GM19025 (cell line): ENCODE results near the gene PCGF1.
A peak's percentile ranks its signal among the peaks of the same experiment; 100 is the strongest.
"Not testable (repeated sequence)": the region's sequence is repeated elsewhere in the genome, so short reads cannot be mapped to it uniquely, and the experiment has no call there.

Source experiments
- ATAC-seq: cut with Tn5 transposase; IDR thresholded peaks from one replicate; pipeline ENCODE4 v1.9.1; 2021; ENCODE audit warnings: mild to moderate bottlenecking, low read depth, moderate library complexity; ENCODE audit not compliant: unreplicated experiment

PCGF1 gene

DNA sequence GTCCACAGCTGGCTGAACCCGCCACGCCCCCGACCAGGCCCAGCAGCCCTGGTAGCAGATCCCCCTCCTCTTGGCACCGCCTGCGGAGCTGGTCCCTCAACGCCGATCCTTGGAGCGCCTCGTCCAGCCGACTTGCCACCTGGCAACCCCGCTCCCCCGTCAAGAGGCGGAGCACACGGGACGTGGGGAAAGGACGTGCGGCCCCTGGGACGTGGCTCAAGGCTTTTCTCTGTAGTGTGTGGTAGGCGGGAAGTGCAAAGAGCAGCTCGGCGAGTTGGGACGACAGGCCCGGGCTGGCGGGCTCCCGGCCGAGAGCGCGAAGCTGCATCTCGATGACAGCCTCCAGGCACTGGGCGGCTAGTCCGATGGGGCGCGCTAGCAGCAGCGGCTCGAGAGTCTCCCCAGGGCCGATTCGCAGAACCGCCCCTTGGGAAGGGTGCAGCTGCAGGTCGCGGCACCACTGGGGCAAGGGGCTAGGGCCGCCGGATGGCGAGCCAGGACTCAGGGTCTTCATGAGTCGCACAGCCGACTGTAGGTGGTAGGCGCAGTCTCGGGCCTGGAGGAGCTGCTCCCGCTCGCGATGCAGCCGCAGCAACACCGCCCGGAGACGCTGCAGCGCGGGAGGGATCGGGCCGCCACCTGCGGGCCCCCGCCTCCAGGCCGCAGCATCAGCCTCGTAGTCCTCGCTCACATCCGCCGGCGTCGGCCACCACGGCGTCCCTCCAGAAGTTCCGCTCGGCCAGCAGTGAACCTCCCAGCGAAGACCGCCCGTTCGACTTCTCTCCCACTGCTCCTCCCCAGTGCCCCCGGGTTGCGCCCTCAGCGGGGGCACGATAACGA is 25.3 kb downstream of the PCGF1 start:
- peak; percentile 36 for ATAC-seq

- ATAC-seq, result no peak
Observed at GRCh38 chr2:74481431-74481830, 26.1 kb downstream of the PCGF1 start.

DNA sequence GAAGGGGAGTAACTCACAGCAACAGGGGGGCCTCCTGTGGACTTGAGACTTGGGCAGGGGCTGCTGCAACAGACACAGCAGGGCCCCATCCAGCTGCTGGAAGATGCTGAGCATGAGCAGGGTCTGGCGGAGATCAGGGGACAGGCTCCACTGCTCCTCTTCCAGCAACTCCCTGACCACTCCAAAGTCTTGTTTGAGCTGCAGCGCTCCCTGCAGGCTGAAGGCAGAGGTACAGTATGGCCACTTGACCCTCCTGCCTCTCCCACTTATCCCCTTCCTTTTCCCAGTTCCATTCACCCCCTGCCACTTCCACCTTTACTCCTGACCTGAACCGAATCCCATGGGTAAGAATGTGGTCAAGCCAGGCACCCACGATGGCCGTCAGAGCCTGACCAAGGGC is 32.6 kb downstream of the PCGF1 start:
- no peak for ATAC-seq

DNA sequence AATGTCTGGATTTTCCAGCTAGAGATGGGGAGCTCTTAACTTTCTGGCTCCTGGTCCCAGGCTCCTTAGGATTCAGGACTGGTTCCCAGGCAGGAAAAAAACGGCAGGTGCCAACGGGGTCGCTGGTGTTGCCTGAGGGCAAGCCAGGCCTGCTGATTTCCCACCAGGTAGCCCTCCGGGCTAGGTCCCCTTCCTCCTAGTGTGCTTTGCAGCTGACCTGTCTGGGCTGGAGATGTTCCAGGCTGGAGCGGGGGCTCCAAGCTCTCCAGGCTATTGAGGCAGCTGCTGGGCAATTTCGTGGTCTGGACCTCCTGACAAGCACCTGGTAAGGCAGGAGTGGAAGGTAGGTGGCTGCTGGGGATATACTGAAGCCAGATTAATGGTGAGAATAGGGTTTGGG is 33.0 kb downstream of the PCGF1 start:
- ATAC-seq, result no peak

GRCh38 chr2:74472945-74473258 is 34.6 kb downstream of the PCGF1 start:
- no peak for ATAC-seq

DNA sequence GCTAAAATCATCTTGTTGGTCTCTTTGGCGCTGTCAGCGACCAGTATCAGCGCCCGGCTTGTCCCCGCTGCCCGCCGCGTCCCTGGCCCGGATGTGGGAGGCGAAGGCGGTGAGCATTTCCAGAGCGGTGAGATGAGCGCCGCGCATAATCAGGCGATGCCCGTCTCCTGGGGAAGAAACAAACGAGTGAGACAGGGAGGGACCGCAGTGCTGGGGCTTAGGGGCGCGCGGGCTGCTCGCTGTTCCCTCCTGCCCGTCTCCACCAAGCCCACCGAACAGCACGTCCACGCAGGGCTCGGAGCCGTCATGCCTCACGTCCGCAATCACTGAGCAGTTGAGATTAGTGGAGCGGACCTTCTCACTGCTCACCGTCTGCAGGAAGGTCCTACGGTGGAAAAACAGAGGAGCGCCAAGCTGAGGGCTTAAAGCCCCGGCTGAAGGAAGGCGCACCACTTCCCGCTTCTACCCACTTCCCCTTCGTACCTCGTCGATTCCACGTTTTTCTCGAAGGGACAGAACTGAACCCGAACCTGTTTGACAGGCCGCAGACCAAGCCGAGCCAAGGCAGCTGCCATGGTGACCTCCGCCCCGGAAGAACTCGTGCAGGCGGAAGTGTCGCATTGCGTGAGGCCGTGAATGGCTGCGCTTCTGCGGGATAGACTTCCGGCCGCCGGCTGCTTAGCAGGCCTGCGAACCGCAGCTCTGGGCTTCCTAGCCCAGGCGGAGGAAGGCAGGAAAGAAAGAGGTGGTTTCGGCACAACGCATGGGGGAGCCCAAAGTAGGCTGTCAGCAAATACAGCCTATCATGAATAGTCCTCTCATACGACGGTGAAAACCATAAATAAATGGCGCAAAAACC is 35.2 kb downstream of the PCGF1 start, which contains the start of gene MRPL53:
Gene MRPL53, minus strand, starts transcription at position 595 of the 859 bp plus-strand sequence. Its CDS starts 20 bp downstream, at position 575.
- ATAC-seq, result peak; percentile 79

DNA sequence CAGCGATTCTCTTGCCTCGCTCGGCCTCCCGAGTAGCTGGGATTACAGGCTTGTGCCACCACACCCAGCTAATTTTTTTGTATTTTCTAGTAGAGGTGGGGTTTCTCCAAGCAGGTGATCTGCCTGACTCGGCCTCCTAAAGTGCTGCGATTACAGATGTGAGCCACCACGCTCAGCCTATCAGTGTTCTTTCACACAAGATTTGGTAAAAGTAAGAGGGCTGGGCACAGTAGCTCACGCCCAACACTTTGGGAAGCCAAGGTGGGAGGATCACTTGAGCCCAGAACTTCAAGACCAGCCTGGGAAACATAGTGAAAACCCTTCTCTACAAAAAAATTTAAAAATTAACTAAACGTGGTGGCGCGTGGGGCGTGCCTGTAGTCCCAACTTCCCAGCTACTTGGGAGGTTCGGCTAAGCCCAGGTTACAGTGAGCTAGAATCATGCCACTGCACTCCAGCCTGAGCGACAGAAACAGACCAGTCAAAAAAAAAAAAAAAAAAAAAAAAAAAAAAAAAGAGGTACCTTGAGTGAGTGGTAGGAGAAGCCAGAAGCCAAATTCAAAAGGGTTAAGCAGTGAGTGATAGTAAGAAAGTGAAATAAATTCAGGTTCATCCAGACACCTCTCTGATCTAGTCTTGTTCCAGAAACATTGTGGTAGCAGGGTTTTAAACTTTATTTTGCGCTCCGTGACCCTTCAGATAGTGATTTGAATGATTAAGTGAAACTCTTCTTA is 36.0 kb downstream of the PCGF1 start:
- no peak for ATAC-seq

- ATAC-seq, result not testable (repeated sequence)
Observed at GRCh38 chr2:74470742-74471141, 36.8 kb downstream of the PCGF1 start.

DNA sequence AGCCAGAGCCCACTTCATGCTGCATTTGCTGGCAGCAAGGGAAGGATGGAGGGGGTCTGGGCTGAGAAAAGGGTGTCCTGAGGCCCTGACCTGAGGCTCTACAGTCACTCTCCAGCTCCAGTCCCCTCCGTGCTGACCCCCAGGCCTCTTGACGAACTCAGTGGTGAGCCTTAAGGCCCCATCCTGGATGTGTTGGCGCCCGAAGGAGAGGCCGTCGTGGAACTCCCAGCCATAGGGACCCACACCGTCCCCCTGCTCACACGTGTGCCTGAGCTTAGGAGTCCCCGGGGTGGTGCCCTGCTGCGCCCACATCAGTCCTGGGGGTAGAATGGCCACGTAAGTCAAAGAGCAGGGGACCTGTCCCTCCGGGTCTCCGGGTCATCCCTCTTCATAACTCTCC is 43.1 kb downstream of the PCGF1 start:
- ATAC-seq, result no peak

- no peak for ATAC-seq
Observed at GRCh38 chr2:74462786-74463105, 44.7 kb downstream of the PCGF1 start.

DNA sequence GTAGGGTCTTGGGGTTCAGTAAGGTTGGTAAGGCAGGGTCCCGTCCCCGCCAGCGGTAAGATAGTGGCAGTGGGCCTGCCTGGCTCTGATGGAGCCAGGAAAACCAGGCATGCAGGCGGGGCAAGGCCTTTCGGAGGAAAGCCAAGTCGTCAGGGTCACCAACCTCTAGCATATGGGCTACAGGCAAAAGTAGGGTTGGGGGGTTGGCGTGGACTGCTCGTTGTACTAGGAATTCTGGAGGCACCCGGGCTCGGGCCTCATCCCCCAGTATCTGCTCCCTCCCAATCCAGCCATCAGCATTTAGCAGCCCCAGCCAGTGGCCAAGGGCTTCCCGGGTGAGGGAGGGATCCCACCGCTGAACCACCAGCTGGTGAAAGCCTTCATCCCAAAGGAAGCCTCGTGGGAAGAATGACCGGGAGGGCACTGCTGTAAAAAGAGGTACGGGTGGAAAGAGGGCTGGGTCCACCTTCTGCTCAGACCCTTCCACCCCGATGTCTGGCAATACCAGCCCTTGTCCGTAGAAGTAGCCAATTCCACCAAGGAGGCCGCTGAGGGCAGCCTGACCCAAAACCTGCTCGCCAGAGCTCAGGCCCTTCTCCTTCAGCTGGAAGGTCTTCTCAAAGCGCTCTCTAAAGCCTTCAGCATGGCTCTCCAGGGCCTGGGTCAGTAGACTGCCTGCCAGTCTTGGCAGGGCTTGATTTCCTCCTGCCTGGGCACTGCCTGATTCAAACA is 45.3 kb downstream of the PCGF1 start:
- no peak for ATAC-seq

GRCh38 chr2:74461187-74462053 is 46.1 kb downstream of the PCGF1 start:
- ATAC-seq, result no peak

GRCh38 chr2:74460187-74460586 is 47.3 kb downstream of the PCGF1 start:
- not testable (repeated sequence) for ATAC-seq

GRCh38 chr2:74459503-74460118 is 47.9 kb downstream of the PCGF1 start:
- not testable (repeated sequence) for ATAC-seq

- ATAC-seq, result no peak
Observed at GRCh38 chr2:74458938-74459363, 48.5 kb downstream of the PCGF1 start.

GRCh38 chr2:74458132-74458937 is 49.2 kb downstream of the PCGF1 start, which contains the start of gene WBP1:
Gene WBP1, plus strand, starts transcription at chr2:74458438. Its CDS starts 165 bp downstream, at chr2:74458603.
- ATAC-seq, result peak; percentile 83

DNA sequence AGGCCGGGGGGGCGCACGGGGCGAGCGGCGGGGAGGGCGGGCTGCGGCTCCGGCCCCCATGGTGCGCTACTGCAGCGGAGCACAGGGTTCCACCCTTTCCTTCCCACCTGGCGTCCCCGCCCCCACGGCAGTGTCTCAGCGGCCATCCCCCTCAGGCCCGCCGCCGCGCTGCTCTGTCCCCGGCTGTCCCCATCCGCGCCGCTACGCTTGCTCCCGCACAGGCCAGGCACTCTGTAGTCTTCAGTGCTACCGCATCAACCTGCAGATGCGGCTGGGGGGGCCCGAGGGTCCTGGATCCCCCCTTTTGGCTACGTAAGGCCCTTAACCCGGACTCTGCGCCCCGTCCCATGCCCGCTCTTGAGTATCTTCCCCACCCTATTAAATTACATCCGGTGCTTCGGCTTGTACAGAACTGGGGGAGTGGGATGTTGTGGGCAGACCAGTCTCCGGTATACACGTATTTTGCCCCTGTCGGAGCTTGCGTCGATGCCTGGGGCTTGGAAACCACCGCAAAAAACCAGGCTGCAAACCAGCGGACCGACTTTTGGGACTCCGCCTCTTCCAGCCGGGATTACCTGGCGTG is 49.9 kb downstream of the PCGF1 start:
- ATAC-seq, result peak; percentile 21

GRCh38 chr2:74457129-74457548 is 50.4 kb downstream of the PCGF1 start:
- no peak for ATAC-seq
